B cell (primary cell): ENCODE measurements around the gene BAZ2B. TPM values are rescaled to one million over a fixed set of nuclear protein-coding genes. Genes with fewer than 3 reads are reported as not detected.

ENCODE experiments used
- ATAC-seq: fragments of 200-7000 bp; cut with Tn5 transposase; one replicate; pipeline ENCODE4 v1.10.0; 2021; ENCODE audit warnings: low read depth, mild to moderate bottlenecking, moderate number of reproducible peaks, moderate library complexity
- CTCF ChIA-PET: fragments of 350-600 bp; sonication (Branson Sonifier 250); formaldehyde crosslinking; loops from one replicate; lab custom pipeline; 2021; ENCODE audit warnings: antibody characterized with exemption, inconsistent platforms; lab: Charles Lee
- POLR2A ChIA-PET: fragments of 350-600 bp; sonication (Branson Sonifier 250); formaldehyde crosslinking; loops from one replicate; lab custom pipeline; 2021; ENCODE audit warnings: antibody characterized with exemption; lab: Charles Lee
- DNase-seq: peaks from one replicate; pipeline ENCODE4 v3.0.0; 2013
- H2AFZ ChIP-seq: 2 replicates; pipeline ENCODE4 v1.6.1; 2012; ENCODE audit warnings: mild to moderate bottlenecking, low read depth, low read length; ENCODE audit not compliant: insufficient read depth, poor library complexity, severe bottlenecking
- H3K27ac ChIP-seq, 2 donors: 1 replicate in 1 of 2; 2 replicates in 1 of 2; pipeline ENCODE4 v1.5.1; 2012 to 2013; ENCODE audit warnings: low read length in 2 of 2, mild to moderate bottlenecking in 2 of 2, moderate library complexity in 1 of 2
- H3K27me3 ChIP-seq, 4 experiments: fragments of 200-600 bp in 1 of 4; sonication (generic) in 1 of 4; replicated peaks in 1 of 4; 1 replicate in 2 of 4; 2 replicates in 2 of 4; pipeline versions ENCODE4 v1.6.1 to v1.7.0; 2013 to 2016; ENCODE audit warnings: low read length in 3 of 4, mild to moderate bottlenecking in 2 of 4, mixed read lengths in 1 of 4, moderate library complexity in 1 of 4; ENCODE audit not compliant: insufficient read depth in 4 of 4, control insufficient read depth in 3 of 4; ENCODE audit errors: control extremely low read depth in 1 of 4
- H3K36me3 ChIP-seq, 2 experiments: replicated peaks in 1 of 2; 1 replicate in 1 of 2; 2 replicates in 1 of 2; pipeline versions ENCODE4 v1.6.1 to v1.7.1; 2013; ENCODE audit warnings: low read length in 1 of 2; ENCODE audit not compliant: insufficient read depth in 2 of 2, control insufficient read depth in 1 of 2; ENCODE audit errors: control extremely low read depth in 1 of 2, extremely low read depth in 1 of 2
- H3K4me1 ChIP-seq, 2 donors: fragments of 200-600 bp in 1 of 2; sonication (generic) in 1 of 2; 1 replicate in 1 of 2; 2 replicates in 1 of 2; pipeline versions ENCODE4 v1.5.1 to v1.6.1; 2013 to 2017; ENCODE audit warnings: low read length in 2 of 2; ENCODE audit not compliant: control insufficient read depth in 2 of 2, insufficient read depth in 2 of 2
- H3K4me2 ChIP-seq: replicated peaks from 2 replicates; pipeline ENCODE3; 2012; ENCODE audit warnings: mild to moderate bottlenecking, low read depth, low read length; ENCODE audit not compliant: poor library complexity, severe bottlenecking
- H3K4me3 ChIP-seq, 5 experiments: fragments of 200-600 bp in 1 of 5; sonication (generic) in 1 of 5; 1 replicate in 3 of 5; 2 replicates in 2 of 5; pipeline versions ENCODE4 v1.5.1 to v1.7.0; 2011 to 2016; ENCODE audit warnings: low read length in 4 of 5, mild to moderate bottlenecking in 4 of 5, low read depth in 2 of 5, control low read depth in 1 of 5, moderate library complexity in 1 of 5; ENCODE audit not compliant: insufficient read depth in 1 of 5; ENCODE audit errors: control extremely low read depth in 1 of 5, extremely low read depth in 1 of 5
- H3K79me2 ChIP-seq: fragments of 200-600 bp; sonication (generic); one replicate; pipeline ENCODE4 v1.6.0; 2016; ENCODE audit warnings: low read length; ENCODE audit not compliant: control insufficient read depth, insufficient read depth
- H3K9ac ChIP-seq: fragments of 200-600 bp; sonication (generic); 2 replicates; pipeline ENCODE4 v1.6.1; 2017; ENCODE audit warnings: mild to moderate bottlenecking, low read length, moderate library complexity
- H3K9me3 ChIP-seq, 3 donors: one replicate each; pipeline versions ENCODE4 v1.6.1 to v1.7.1; 2013; ENCODE audit warnings: low read length in 2 of 3; ENCODE audit not compliant: control insufficient read depth in 2 of 3, insufficient read depth in 1 of 3; ENCODE audit errors: control extremely low read depth in 1 of 3
- H4K20me1 ChIP-seq: 2 replicates; pipeline ENCODE4 v1.6.0; 2012; ENCODE audit warnings: mild to moderate bottlenecking, low read length; ENCODE audit not compliant: insufficient read depth, control insufficient read depth, poor library complexity, severe bottlenecking
- H3K27ac Mint-ChIP-seq: one replicate; pipeline ENCODE4 v1.8.0; 2021; ENCODE audit warnings: mixed read lengths
- H3K27me3 Mint-ChIP-seq: one replicate; pipeline ENCODE4 v1.8.0; 2021; ENCODE audit warnings: mixed read lengths
- H3K4me1 Mint-ChIP-seq: one replicate; pipeline ENCODE4 v1.8.0; 2021; ENCODE audit warnings: mixed read lengths
- H3K4me3 Mint-ChIP-seq: one replicate; pipeline ENCODE4 v1.8.0; 2021; ENCODE audit warnings: mixed read lengths
- H3K9me3 Mint-ChIP-seq: one replicate; pipeline ENCODE4 v1.8.0; 2022; ENCODE audit warnings: mixed read lengths; ENCODE audit not compliant: insufficient read depth
- EZH2 ChIP-seq: IDR thresholded peaks from 2 replicates; pipeline ENCODE4 v1.6.1; 2012; ENCODE audit warnings: borderline replicate concordance, low read depth, mild to moderate bottlenecking, moderate library complexity, low read length; ENCODE audit not compliant: insufficient read depth, poor library complexity, severe bottlenecking
- WGBS: methylation state at CpG from one replicate; pipeline ENCODE4 v1.1.5; 2013; ENCODE audit warnings: missing lambda C conversion rate; ENCODE audit not compliant: insufficient coverage; 5-methylcytosine and 5-hydroxymethylcytosine counted together
- intact Hi-C: fragments of 100-400 bp; cut with micrococcal nuclease; formaldehyde crosslinking; loops from one replicate; pipeline ENCODE4 v1.10.0; 2022
- polyA plus RNA-seq: library from polyadenylated mRNA; depleted of rRNA; stranded (reverse); fragments of >200 nt; gene quantifications from 2 replicates; pipeline ENCODE4 v1.2.3, GENCODE V29; 2012
- total RNA-seq, 2 donors: library from RNA; stranded (reverse); fragments of 120-200 nt in 1 of 2; gene quantifications; 1 replicate in 1 of 2; 2 replicates in 1 of 2; pipeline versions ENCODE4 v1.2.3 to v1.2.4, GENCODE V29; 2013 to 2022
- TF ChIP-seq, protein P1 (sequence below): fragments of 200-600 bp; IDR thresholded peaks from one replicate; pipeline ENCODE4 v1.8.0; 2022; ENCODE audit warnings: antibody characterized with exemption, mild to moderate bottlenecking

BAZ2B gene
- total and polyA plus RNA-seq, 2 donors (not counting 1 experiment from before 2014, with no cell fraction given), result 8.6 to 42.3 TPM

DNA sequence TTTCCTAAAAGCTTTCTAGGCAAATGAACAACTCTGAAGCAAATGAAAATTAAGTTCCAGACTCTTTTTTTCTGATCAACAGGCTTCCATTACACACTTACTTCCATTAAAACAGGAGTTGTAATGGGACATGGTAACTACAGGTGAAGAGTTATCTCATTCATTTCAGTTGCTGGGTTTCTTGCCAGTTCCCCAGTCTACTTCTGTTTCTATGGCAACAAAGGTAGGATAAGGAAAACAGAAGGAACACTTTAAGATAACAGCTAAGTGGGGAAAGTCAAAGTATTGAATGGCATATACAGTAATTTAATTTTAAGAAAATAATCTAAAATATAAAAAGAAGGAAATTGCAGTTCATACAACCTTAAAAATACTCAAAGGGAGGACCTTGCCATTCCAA lies 25.1 kb downstream of the BAZ2B start:
- no peak for DNase-seq
- H3K4me3 ChIP-seq, result no peak overlapping the region
- no peak for ATAC-seq
- H3K9ac ChIP-seq, result no peak overlapping the region
- intact Hi-C loops, result no loop called here
- no peaks in the 10 kb centered on the region for H3K27me3 Mint-ChIP-seq
- no peak overlapping the region for H3K27ac ChIP-seq
- no peaks in the 10 kb centered on the region for H3K4me1 Mint-ChIP-seq
- no peak overlapping the region for H2AFZ ChIP-seq
- no peak overlapping the region for H3K4me2 ChIP-seq
- H4K20me1 ChIP-seq, result no peaks in the 10 kb centered on the region
- H3K36me3 ChIP-seq, result no peaks in the 10 kb centered on the region
- TF ChIP-seq, protein P1, sequence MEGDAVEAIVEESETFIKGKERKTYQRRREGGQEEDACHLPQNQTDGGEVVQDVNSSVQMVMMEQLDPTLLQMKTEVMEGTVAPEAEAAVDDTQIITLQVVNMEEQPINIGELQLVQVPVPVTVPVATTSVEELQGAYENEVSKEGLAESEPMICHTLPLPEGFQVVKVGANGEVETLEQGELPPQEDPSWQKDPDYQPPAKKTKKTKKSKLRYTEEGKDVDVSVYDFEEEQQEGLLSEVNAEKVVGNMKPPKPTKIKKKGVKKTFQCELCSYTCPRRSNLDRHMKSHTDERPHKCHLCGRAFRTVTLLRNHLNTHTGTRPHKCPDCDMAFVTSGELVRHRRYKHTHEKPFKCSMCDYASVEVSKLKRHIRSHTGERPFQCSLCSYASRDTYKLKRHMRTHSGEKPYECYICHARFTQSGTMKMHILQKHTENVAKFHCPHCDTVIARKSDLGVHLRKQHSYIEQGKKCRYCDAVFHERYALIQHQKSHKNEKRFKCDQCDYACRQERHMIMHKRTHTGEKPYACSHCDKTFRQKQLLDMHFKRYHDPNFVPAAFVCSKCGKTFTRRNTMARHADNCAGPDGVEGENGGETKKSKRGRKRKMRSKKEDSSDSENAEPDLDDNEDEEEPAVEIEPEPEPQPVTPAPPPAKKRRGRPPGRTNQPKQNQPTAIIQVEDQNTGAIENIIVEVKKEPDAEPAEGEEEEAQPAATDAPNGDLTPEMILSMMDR, result no peak
- no peak for TF ChIP-seq EZH2
- POLR2A ChIA-PET, result no interaction called here
- H3K27me3 ChIP-seq, result no peaks in the 10 kb centered on the region
- H3K9me3 Mint-ChIP-seq, result no peaks in the 10 kb centered on the region
- H3K4me1 ChIP-seq, result no peaks in the 10 kb centered on the region
- no peaks in the 10 kb centered on the region for H3K9me3 ChIP-seq
- H3K79me2 ChIP-seq, result no peaks in the 10 kb centered on the region
- CTCF ChIA-PET, result no interaction called here
- H3K27ac Mint-ChIP-seq, result no peak overlapping the region
- no peak overlapping the region for H3K4me3 Mint-ChIP-seq

DNA sequence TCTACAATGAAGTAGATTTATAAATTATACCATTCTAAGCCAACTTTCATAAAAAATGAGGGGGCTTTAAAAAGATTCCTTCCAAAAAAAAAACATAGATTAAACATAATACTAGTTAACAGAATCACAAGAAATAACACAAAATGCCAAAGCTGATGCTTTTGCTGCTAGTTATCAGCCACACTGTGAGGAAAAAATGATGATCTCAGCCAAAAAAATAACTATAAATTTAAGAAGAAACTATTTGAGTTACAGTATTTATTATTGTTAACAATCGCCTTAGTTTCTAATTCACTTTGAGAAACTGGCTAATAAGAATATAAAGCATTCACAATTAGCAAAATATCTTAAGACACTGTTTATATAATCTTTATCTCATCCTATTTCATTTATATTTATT lies 27.1 kb downstream of the BAZ2B start:
- H3K4me1 Mint-ChIP-seq, result no peaks in the 10 kb centered on the region
- POLR2A ChIA-PET, result no interaction called here

More for the DNA sequence above, 27.1 kb downstream of the BAZ2B start:
- DNase-seq, result no peak
- no peaks in the 10 kb centered on the region for H3K27me3 ChIP-seq
- no CpG with 5 or more reads among the region's 1 CpG for WGBS
- no peak overlapping the region for H3K4me2 ChIP-seq
- CTCF ChIA-PET, result no interaction called here
- TF ChIP-seq, protein P1, result no peak
- no peak for TF ChIP-seq EZH2
- intact Hi-C loops, result no loop called here
- H3K9me3 ChIP-seq, result no peaks in the 10 kb centered on the region
- H3K4me3 Mint-ChIP-seq, result no peak overlapping the region
- H3K4me3 ChIP-seq, result no peak overlapping the region
- H3K27ac Mint-ChIP-seq, result no peak overlapping the region
- no peaks in the 10 kb centered on the region for H3K79me2 ChIP-seq
- H3K36me3 ChIP-seq, result no peaks in the 10 kb centered on the region
- no peak overlapping the region for H3K27ac ChIP-seq
- no peaks in the 10 kb centered on the region for H4K20me1 ChIP-seq
- no peak for ATAC-seq
- H3K27me3 Mint-ChIP-seq, result no peaks in the 10 kb centered on the region
- H2AFZ ChIP-seq, result no peak overlapping the region
- H3K9ac ChIP-seq, result no peak overlapping the region
- no peaks in the 10 kb centered on the region for H3K4me1 ChIP-seq
- no peaks in the 10 kb centered on the region for H3K9me3 Mint-ChIP-seq
